G401.6 (cell line): ENCODE data around the gene CTAGE1.
"Not testable (repeated sequence)": the region's sequence is repeated elsewhere in the genome, so short reads cannot be mapped to it uniquely, and the experiment has no call there.

Source experiments
- FAIRE-seq: peaks from 2 replicates; lab custom pipeline; 2012; peaks lifted over from hg19 to GRCh38; lab: Jason Lieb, UNC

Gene CTAGE1

GRCh38 chr18:22436136-22436535 lies 18.4 kb upstream of the CTAGE1 start:
- no peak for FAIRE-seq

GRCh38 chr18:22434973-22435608 lies 17.4 kb upstream of the CTAGE1 start:
- FAIRE-seq: no peak

GRCh38 chr18:22433956-22434355 lies 16.2 kb upstream of the CTAGE1 start:
- FAIRE-seq: no peak

GRCh38 chr18:22432657-22433137 lies 15.0 kb upstream of the CTAGE1 start:
- no peak for FAIRE-seq

- FAIRE-seq: no peak
These were observed 11.8 kb upstream of the CTAGE1 start for GRCh38 chr18:22429564-22429963.

GRCh38 chr18:22428672-22429071 lies 11.0 kb upstream of the CTAGE1 start:
- FAIRE-seq: no peak

- no peak for FAIRE-seq
These were observed 10.3 kb upstream of the CTAGE1 start for GRCh38 chr18:22427822-22428549.

- no peak for FAIRE-seq
These were observed 6.8 kb upstream of the CTAGE1 start for GRCh38 chr18:22424565-22424963.

- FAIRE-seq: no peak
These were observed 6.3 kb upstream of the CTAGE1 start for GRCh38 chr18:22423878-22424564.

GRCh38 chr18:22422909-22423548 lies 5.3 kb upstream of the CTAGE1 start:
- FAIRE-seq: no peak

GRCh38 chr18:22420652-22421051 lies 2.9 kb upstream of the CTAGE1 start:
- FAIRE-seq: no peak

- no peak for FAIRE-seq
These were observed 5.4 kb downstream of the CTAGE1 start for GRCh38 chr18:22412176-22412911.

- no peak for FAIRE-seq
These were observed 6.3 kb downstream of the CTAGE1 start for GRCh38 chr18:22411446-22411845.

GRCh38 chr18:22410126-22410525 lies 7.6 kb downstream of the CTAGE1 start:
- FAIRE-seq: no peak

GRCh38 chr18:22409445-22409844 lies 8.3 kb downstream of the CTAGE1 start:
- no peak for FAIRE-seq

GRCh38 chr18:22408059-22408458 lies 9.7 kb downstream of the CTAGE1 start:
- FAIRE-seq: no peak

GRCh38 chr18:22405142-22405541 lies 12.6 kb downstream of the CTAGE1 start:
- no peak for FAIRE-seq

- FAIRE-seq: no peak
These were observed 13.8 kb downstream of the CTAGE1 start for GRCh38 chr18:22403950-22404349.

GRCh38 chr18:22399949-22400348 lies 17.8 kb downstream of the CTAGE1 start:
- FAIRE-seq: no peak

GRCh38 chr18:22398464-22398863 lies 19.3 kb downstream of the CTAGE1 start:
- peak; percentile 53 for FAIRE-seq

- no peak for FAIRE-seq
These were observed 23.3 kb downstream of the CTAGE1 start for GRCh38 chr18:22394428-22394827.

- not testable (repeated sequence) for FAIRE-seq
These were observed 24.6 kb downstream of the CTAGE1 start for GRCh38 chr18:22393164-22393563.
